Measurements from ENCODE around the gene NXPH3. TPM values are rescaled to one million over a fixed set of nuclear protein-coding genes. Genes with fewer than 3 reads are reported as not detected.
A peak's percentile ranks its signal among the peaks of the same experiment; 100 is the strongest.

Gene NXPH3
- total and polyA plus RNA-seq, 2 donors (not counting 3 experiments of a cell fraction or from before 2014, with no cell fraction given) = 1.7 to 2.0 TPM

GRCh38 chr17:49621420-49621819, 45.7 kb downstream of the NXPH3 start:
- FAIRE-seq = no peak

More at GRCh38 chr17:49621420-49621819, 45.7 kb downstream of the NXPH3 start:
- H4K20me1 ChIP-seq (replicated peaks; ENCODE audit: control insufficient read depth, extremely low read depth, insufficient read depth, low read length) = no peaks in the 10 kb centered on the region
- H3K4me2 ChIP-seq (ENCODE audit: insufficient read depth, low read length) = peak overlapping the region; percentile 73
- H3K27me3 ChIP-seq (ENCODE audit: control insufficient read depth in 2 of 2, insufficient read depth in 2 of 2, low read length in 2 of 2) = no peaks in the 10 kb centered on the region
- no peak overlapping the region for H3K27ac ChIP-seq (ENCODE audit: insufficient read depth, low read depth, low read length)
- H3K9me1 ChIP-seq (replicated peaks; ENCODE audit: control insufficient read depth, extremely low read depth, insufficient read depth, low read length) = no peaks in the 10 kb centered on the region
- intact Hi-C loops (cut with micrococcal nuclease) = loop anchor here (5.0 kb wide), 1 partner anchor 56 kb away; the partner anchor contains the start of gene SPOP
- H3K9me3 ChIP-seq (replicated peaks; ENCODE audit: control insufficient read depth, insufficient read depth, low read length) = no peaks in the 10 kb centered on the region
- DNase-seq (ENCODE audit: low read depth, low spot score) = no peak
- H3K4me1 ChIP-seq (ENCODE audit: control insufficient read depth, extremely low read depth, insufficient read depth, low read length) = peaks cover 20% of the 10 kb centered on the region
- H2AFZ ChIP-seq (ENCODE audit: low read depth, low read length) = no peak overlapping the region
- H3K4me3 ChIP-seq (replicated peaks in 1 of 3; ENCODE audit: insufficient read depth in 1 of 3, low read depth in 1 of 3, low read length in 3 of 3) = no peak overlapping the region
- peaks cover 7% of the 10 kb centered on the region for H3K79me2 ChIP-seq (ENCODE audit: control insufficient read depth, insufficient read depth, low read length)
- peaks cover 8 to 20% of the 10 kb centered on the region in 2 experiments for H3K36me3 ChIP-seq (ENCODE audit: control insufficient read depth in 2 of 2, extremely low read depth in 1 of 2, insufficient read depth in 2 of 2, low read length in 2 of 2)
- dilution Hi-C loops (cut with MboI; ENCODE audit: extremely low pct_ligation_motif_present, low sequenced_read_pairs) = no loop called here
- ChIA-PET CTCF (interaction anchor here (0.9 to 1.4 kb wide), 2 partner anchors 9 to 16 kb away, joined by 3 to 4 read pairs; no protein-coding TSS in a partner anchor), POLR2A (no interaction called here)
- TF ChIP-seq POLR2AphosphoS5 (IDR thresholded peaks at IDR 0.05; ENCODE audit: insufficient read depth, low read depth, low read length) (no peak), CTCF (IDR thresholded peaks at IDR 0.05; ENCODE audit: extremely low read depth in 1 of 2, insufficient read depth in 1 of 2, low read depth in 1 of 2, low read length in 2 of 2) (no peak), POLR2A (IDR thresholded peaks at IDR 0.05; ENCODE audit: low read depth, low read length) (no peak), FOS (IDR thresholded peaks at IDR 0.05; ENCODE audit: borderline replicate concordance, insufficient read depth, low read length) (no peak), EZH2 (IDR thresholded peaks at IDR 0.05; ENCODE audit: borderline replicate concordance, low read depth, low read length, severe bottlenecking) (no peak), MAX (IDR thresholded peaks at IDR 0.05; ENCODE audit: insufficient read depth, insufficient read length) (no peak), MYC (IDR thresholded peaks at IDR 0.05; ENCODE audit: low read depth, low read length) (no peak), GATA2 (IDR thresholded peaks at IDR 0.05; ENCODE audit: insufficient read depth, insufficient read length, low read depth, low read length) (no peak), JUN (IDR thresholded peaks at IDR 0.05; ENCODE audit: borderline replicate concordance, insufficient read depth, insufficient read length, low read depth) (no peak)
- no TSS peak for BruUV-seq (replicated peaks)
- H3K9ac ChIP-seq (replicated peaks; ENCODE audit: extremely low read depth, insufficient read depth, low read length) = no peak overlapping the region

All from endothelial cell of umbilical vein (primary cell).